K562 (cell line): ENCODE data around the gene KHNYN. TPM values are rescaled to one million over a fixed set of nuclear protein-coding genes. Genes with fewer than 3 reads are reported as not detected.

Source experiments
- ATAC-seq: fragments of 200-7000 bp; cut with Tn5 transposase; 3 replicates; pipeline ENCODE4 v1.9.1; 2020; ENCODE audit warnings: moderate library complexity
- BruUV-seq: library from RNA; stranded (reverse); fragments of 400-500 nt; replicated peaks from 2 replicates; lab custom pipeline; 2021; lab: Mats Ljungman, UMichigan
- CTCF ChIA-PET: fragments of 300-600 bp; formaldehyde crosslinking; extraction: SDS; loops from one replicate; lab custom pipeline; 2021; ENCODE audit warnings: low intra/inter-chr PET ratio; lab: Yijun Ruan, JAX
- POLR2A ChIA-PET: fragments of 300-600, 350-650 bp; sonication (Branson Sonifier 250); formaldehyde crosslinking; extraction: SDS; loops from one replicate; lab custom pipeline; 2021; ENCODE audit warnings: antibody characterized with exemption, inconsistent platforms; lab: Yijun Ruan, JAX
- DNase-seq, 4 experiments: peaks; one replicate each; pipeline versions ENCODE4 v3.0.0 to v3.0.0-alpha.2; 2011 to 2018; ENCODE audit warnings: low spot score in 3 of 4, mixed read lengths in 3 of 4; ENCODE audit errors: extremely low read depth in 1 of 4
- FAIRE-seq: peaks from 2 replicates; lab custom pipeline; 2011; peaks lifted over from hg19 to GRCh38; lab: Jason Lieb, UNC
- H2AFZ ChIP-seq: 2 replicates; pipeline ENCODE4 v1.6.0; 2011; ENCODE audit warnings: low read depth, low read length, control low read depth, inconsistent platforms
- H3K27ac ChIP-seq: fragments of 200-600 bp; 3 replicates; pipeline ENCODE4 v1.8.0; 2011; ENCODE audit warnings: low read depth, mild to moderate bottlenecking, control low read depth, inconsistent platforms, low read length, moderate library complexity, mixed read lengths; ENCODE audit errors: extremely low read depth
- H3K27me3 ChIP-seq, 2 experiments: fragments of 300-600 bp in 1 of 2; 2 replicates in 1 of 2; 3 replicates in 1 of 2; pipeline versions ENCODE4 v1.6.0 to v1.8.0; 2011; ENCODE audit warnings: inconsistent platforms in 2 of 2, low read length in 2 of 2, mild to moderate bottlenecking in 1 of 2, mixed read lengths in 1 of 2, moderate library complexity in 1 of 2; ENCODE audit not compliant: control insufficient read depth in 2 of 2, insufficient read depth in 2 of 2
- H3K36me3 ChIP-seq: fragments of 300-600 bp; 3 replicates; pipeline ENCODE4 v1.8.0; 2011; ENCODE audit warnings: mild to moderate bottlenecking, low read length, inconsistent platforms; ENCODE audit not compliant: control insufficient read depth, insufficient read depth
- H3K4me1 ChIP-seq, 2 experiments: fragments of 200-600 bp in 1 of 2; replicated peaks in 1 of 2; 2 replicates in 1 of 2; 3 replicates in 1 of 2; pipeline versions ENCODE4 v1.5.1 to v1.8.0; 2011; ENCODE audit warnings: inconsistent platforms in 2 of 2, low read length in 2 of 2, mild to moderate bottlenecking in 1 of 2, mixed read lengths in 1 of 2, moderate library complexity in 1 of 2; ENCODE audit not compliant: control insufficient read depth in 2 of 2, insufficient read depth in 2 of 2
- H3K4me2 ChIP-seq: 2 replicates; pipeline ENCODE4 v1.6.1; 2011; ENCODE audit warnings: low read length, control low read depth, inconsistent platforms, mixed read lengths; ENCODE audit not compliant: insufficient read depth
- H3K4me3 ChIP-seq: fragments of 200-600 bp; sonication (generic), shearing (Covaris generic); 2 replicates; pipeline ENCODE4 v1.5.1; 2016; ENCODE audit warnings: control low read depth, inconsistent platforms
- H3K79me2 ChIP-seq: fragments of 200-600 bp; 3 replicates; pipeline ENCODE4 v1.8.0; 2011; ENCODE audit warnings: low read length, inconsistent platforms; ENCODE audit not compliant: control insufficient read depth, insufficient read depth
- H3K9ac ChIP-seq, 2 experiments: 2 replicates each; pipeline versions ENCODE4 v1.6.0 to v1.6.1; 2011; ENCODE audit warnings: low read depth in 2 of 2, low read length in 2 of 2, control low read depth in 1 of 2, inconsistent platforms in 1 of 2, mild to moderate bottlenecking in 1 of 2, mixed read lengths in 1 of 2; ENCODE audit not compliant: insufficient read depth in 1 of 2
- H3K9me1 ChIP-seq: one replicate; pipeline ENCODE4 v1.6.0; 2011; ENCODE audit warnings: inconsistent platforms, mild to moderate bottlenecking, low read length, moderate library complexity; ENCODE audit not compliant: control insufficient read depth, insufficient read depth
- H3K9me3 ChIP-seq: replicated peaks from 2 replicates; pipeline ENCODE4 v1.5.1; 2011; ENCODE audit warnings: low read depth, low read length, inconsistent platforms; ENCODE audit not compliant: control insufficient read depth, insufficient read depth
- H4K20me1 ChIP-seq: replicated peaks from 2 replicates; pipeline ENCODE4 v1.6.1; 2011; ENCODE audit warnings: low read length, inconsistent platforms, mixed read lengths; ENCODE audit not compliant: control insufficient read depth, insufficient read depth
- CBX1 ChIP-seq: sonication (generic); IDR thresholded peaks from 2 replicates; pipeline ENCODE4 v1.6.1; 2016; ENCODE audit warnings: antibody characterized with exemption, low read depth, mild to moderate bottlenecking
- CLOCK ChIP-seq: fragments of 250-450 bp; sonication (Bioruptor Pico); IDR thresholded peaks from 2 replicates; pipeline ENCODE4 v1.4.0; 2020; ENCODE audit warnings: mild to moderate bottlenecking, moderate library complexity, borderline replicate concordance
- ETV5 ChIP-seq: sonication (generic); formaldehyde crosslinking; IDR thresholded peaks from 2 replicates; pipeline ENCODE4 v1.4.0; 2020; ENCODE audit warnings: low read depth, mild to moderate bottlenecking, missing genetic modification reagents
- HBP1 ChIP-seq: fragments of 450-650 bp; formaldehyde crosslinking; IDR thresholded peaks from 2 replicates; pipeline ENCODE4 v1.4.0; 2022; ENCODE audit warnings: missing genetic modification characterization
- PTBP1 ChIP-seq: fragments of 200-400 bp; formaldehyde crosslinking; IDR thresholded peaks from 2 replicates; pipeline ENCODE4 v1.6.1; 2017; ENCODE audit warnings: low read depth, low read length
- TAF7 ChIP-seq: fragments of 450-650 bp; IDR thresholded peaks from 2 replicates; pipeline ENCODE4 v1.6.1; 2016; ENCODE audit warnings: missing genetic modification characterization, missing compliant biosample characterization
- TEAD4 ChIP-seq, 2 experiments: sonication (generic) in 1 of 2; formaldehyde crosslinking in 1 of 2; IDR thresholded peaks; 2 replicates each; pipeline versions ENCODE4 v1.6.1 to v1.8.0; 2012 to 2022; ENCODE audit warnings: borderline replicate concordance in 1 of 2, inconsistent platforms in 1 of 2, low read length in 1 of 2, mild to moderate bottlenecking in 1 of 2, missing genetic modification reagents in 1 of 2
- TRIM24 ChIP-seq, 2 experiments: fragments of 450-650 bp; IDR thresholded peaks; 2 replicates each; pipeline ENCODE4 v1.6.1; 2016
- XRCC3 ChIP-seq: fragments of 450-650 bp; IDR thresholded peaks from 2 replicates; pipeline ENCODE4 v1.6.1; 2017; ENCODE audit warnings: mild to moderate bottlenecking, moderate library complexity
- ZNF274 ChIP-seq: IDR thresholded peaks from 2 replicates; pipeline ENCODE4 v1.6.1; 2011; ENCODE audit warnings: low read depth, mild to moderate bottlenecking, low read length, moderate library complexity, borderline replicate concordance
- WGBS: fragments of 100-300 bp; shearing (Covaris generic); methylation state at CpG from one replicate; pipeline ENCODE4 v1.1.6; 2016; ENCODE audit warnings: low coverage, mixed read lengths; ENCODE audit not compliant: insufficient coverage; ENCODE audit errors: missing lambda C conversion rate; 5-methylcytosine and 5-hydroxymethylcytosine counted together
- in situ Hi-C: fragments of 300-500 bp; cut with MboI; formaldehyde crosslinking; loops from 4 replicates; pipeline ENCODE4 v1.15.0; 2018; ENCODE audit warnings: inconsistent platforms, mixed read lengths
- intact Hi-C: fragments of 100-400 bp; cut with micrococcal nuclease; formaldehyde crosslinking; loops from 2 replicates; pipeline ENCODE4 v1.14.2; 2022
- polyA plus RNA-seq, 8 experiments: library from polyadenylated mRNA; depleted of rRNA in 4 of 8; stranded (reverse) in 5 of 8; unstranded in 3 of 8; fragments of >200 nt; fragmentation: Nextera tagmentation in 2 of 8; fragmentation: Illumina TruSeq in 1 of 8; extraction: Ambion mirVana in 2 of 8; extraction: Trizol in 1 of 8; gene quantifications; 2 replicates each; pipeline versions ENCODE4 v1.2.1 to v1.2.3, GENCODE V29; 2011 to 2014; ENCODE audit warnings: inconsistent platforms in 1 of 8, missing spikeins in 1 of 8
- total RNA-seq, 7 experiments: library from RNA; depleted of rRNA in 6 of 7; stranded (reverse); fragments of >200 nt in 6 of 7; fragmentation: Illumina TruSeq in 2 of 7; extraction: Trizol in 2 of 7; gene quantifications; 2 replicates each; pipeline versions ENCODE4 v1.2.1 to v1.2.3, GENCODE V29; 2011 to 2021; ENCODE audit warnings: low replicate concordance in 1 of 7

The KHNYN gene
- total and polyA plus RNA-seq, 9 of the 15 experiments (the other 6 are each of a cell fraction or from before 2014, with no cell fraction given): 0.76 to 26.0 (median 14.1) TPM

- H3K4me2 ChIP-seq: no peak overlapping the region
- peaks cover 3% of the 10 kb centered on the region for H3K9me1 ChIP-seq
- peaks cover 7% of the 10 kb centered on the region for H3K79me2 ChIP-seq
- DNase-seq (no peak), ATAC-seq (no peak), FAIRE-seq (no peak)
- no peaks in the 10 kb centered on the region for H3K9me3 ChIP-seq
- no TSS peak for BruUV-seq
- TF ChIP-seq XRCC3 (no peak), TRIM24 (IDR thresholded peaks at IDR 0.05) (no peak), CLOCK (CRISPR knock-in tag) (no peak), PTBP1 (no peak), TEAD4 (IDR thresholded peaks at IDR 0.05; ENCODE audit: low read length) (no peak), TEAD4 (CRISPR knock-in tag; IDR thresholded peaks at IDR 0.05; ENCODE audit: borderline replicate concordance) (no peak), ETV5 (CRISPR knock-in tag) (no peak), HBP1 (CRISPR knock-in tag) (no peak), CBX1 (no peak), TAF7 (tag) (no peak), ZNF274 (no peak)
- no peak overlapping the region for H3K27ac ChIP-seq
- in situ Hi-C loops (loop anchor here (10.0 kb wide), 2 partner anchors 191 to 381 kb away; partner anchors contain the start of genes CARMIL3 and TINF2), intact Hi-C loops (loop anchor here (1.0 kb wide), 1 partner anchor 103 kb away; no protein-coding TSS in a partner anchor)
- CTCF ChIA-PET: interaction anchor here (1.0 to 4.6 kb wide), 2 partner anchors 102 to 107 kb away, joined by 5 to 35 read pairs; partner anchors contain the start of gene ADCY4
- no peaks in the 10 kb centered on the region for H3K27me3 ChIP-seq
- no peak overlapping the region for H3K4me3 ChIP-seq
- 64% methylated on average over 4 of the region's 6 CpGs for whole genome bisulfite sequencing
- peaks cover 7 to 21% of the 10 kb centered on the region in 2 experiments for H3K4me1 ChIP-seq
- no peak overlapping the region for H2AFZ ChIP-seq
- H3K36me3 ChIP-seq: peaks cover 65% of the 10 kb centered on the region; the same call in 2 of the 3 replicates
- POLR2A ChIA-PET: interaction anchor here (0.6 to 2.9 kb wide), 13 partner anchors 17 to 174 kb away, joined by 3 to 20 read pairs (median 4); partner anchors contain the start of genes ADCY4 and RABGGTA
- no peak overlapping the region for H3K9ac ChIP-seq
- H4K20me1 ChIP-seq: peaks cover 5% of the 10 kb centered on the region; the same call in 1 of the 2 replicates
Measured at GRCh38 chr14:24435998-24436354, 6.2 kb downstream of the KHNYN start.
